GF-D8 (cell line): Measurements from ENCODE around the gene CLEC16A.

Source experiments
- DNase-seq: peaks from one replicate; lab custom pipeline; 2025; lab: John Stamatoyannopoulos, UW

Gene CLEC16A

GRCh38 chr16:10968498-10968897, 24.1 kb downstream of the CLEC16A start:
- no peak for DNase-seq

- peak; percentile 39 for DNase-seq
Measured at GRCh38 chr16:10969615-10970014, 25.3 kb downstream of the CLEC16A start.

- no peak for DNase-seq
Measured at GRCh38 chr16:10970065-10970464, 25.7 kb downstream of the CLEC16A start.

- DNase-seq, result peak; percentile 27
Measured at GRCh38 chr16:10971560-10971961, 27.2 kb downstream of the CLEC16A start.

GRCh38 chr16:10972108-10972818, 27.9 kb downstream of the CLEC16A start:
- no peak for DNase-seq

- no peak for DNase-seq
Measured at GRCh38 chr16:10972819-10973464, 28.6 kb downstream of the CLEC16A start.

- no peak for DNase-seq
Measured at GRCh38 chr16:10976634-10977033, 32.3 kb downstream of the CLEC16A start.

GRCh38 chr16:10978124-10978523, 33.8 kb downstream of the CLEC16A start:
- no peak for DNase-seq

GRCh38 chr16:10978871-10979446, 34.6 kb downstream of the CLEC16A start:
- no peak for DNase-seq

GRCh38 chr16:10979717-10980601, 35.6 kb downstream of the CLEC16A start:
- peak; percentile 10 for DNase-seq

GRCh38 chr16:10980813-10981212, 36.4 kb downstream of the CLEC16A start:
- no peak for DNase-seq

GRCh38 chr16:10981697-10982216, 37.4 kb downstream of the CLEC16A start:
- no peak for DNase-seq

GRCh38 chr16:10982465-10983150, 38.2 kb downstream of the CLEC16A start:
- no peak for DNase-seq

- no peak for DNase-seq
Measured at GRCh38 chr16:10983159-10983558, 38.8 kb downstream of the CLEC16A start.

- no peak for DNase-seq
Measured at GRCh38 chr16:10984509-10984908, 40.1 kb downstream of the CLEC16A start.

GRCh38 chr16:10987361-10988163, 43.2 kb downstream of the CLEC16A start:
- no peak for DNase-seq

GRCh38 chr16:10988164-10988803, 43.9 kb downstream of the CLEC16A start:
- DNase-seq, result no peak

GRCh38 chr16:10988879-10989278, 44.5 kb downstream of the CLEC16A start:
- no peak for DNase-seq

- DNase-seq, result no peak
Measured at GRCh38 chr16:10989559-10989958, 45.2 kb downstream of the CLEC16A start.

GRCh38 chr16:10990378-10990777, 46.0 kb downstream of the CLEC16A start:
- DNase-seq, result no peak
